GM12865 (cell line): ENCODE measurements around the gene LYSMD2.

ENCODE experiments used
- DNase-seq: peaks from one replicate; pipeline ENCODE4 v3.0.0; 2010; ENCODE audit warnings: low read depth
- H3K4me3 ChIP-seq: 2 replicates; pipeline ENCODE4 v1.5.1; 2011; ENCODE audit warnings: mild to moderate bottlenecking, low read depth, low read length, control low read depth
- TF ChIP-seq, protein P1 (sequence below): IDR thresholded peaks from 2 replicates; pipeline ENCODE4 v1.5.1; 2011; ENCODE audit warnings: low read length, control low read depth, low read depth, inconsistent platforms; ENCODE audit not compliant: insufficient read depth; ENCODE audit errors: missing control alignments

Gene LYSMD2

DNA sequence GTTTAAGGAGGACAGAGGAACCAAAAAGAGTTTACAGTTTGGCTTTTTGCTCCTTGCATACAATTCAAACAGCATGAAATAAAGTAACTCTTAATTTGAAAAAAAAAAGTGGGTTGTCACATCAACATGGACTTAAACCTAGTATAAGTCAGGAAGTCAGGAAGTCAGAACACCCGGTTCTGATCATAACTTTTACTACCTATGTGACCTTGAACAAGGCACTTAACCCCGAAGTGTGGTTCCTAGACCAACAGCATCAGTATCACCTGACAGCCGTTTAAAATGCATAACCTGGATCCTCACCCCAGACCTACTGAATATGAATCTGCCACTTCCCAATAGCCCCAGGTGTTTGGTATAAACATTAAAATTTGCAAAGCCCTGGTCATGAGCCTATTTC lies 18.7 kb downstream of the LYSMD2 start:
- TF ChIP-seq, protein P1, sequence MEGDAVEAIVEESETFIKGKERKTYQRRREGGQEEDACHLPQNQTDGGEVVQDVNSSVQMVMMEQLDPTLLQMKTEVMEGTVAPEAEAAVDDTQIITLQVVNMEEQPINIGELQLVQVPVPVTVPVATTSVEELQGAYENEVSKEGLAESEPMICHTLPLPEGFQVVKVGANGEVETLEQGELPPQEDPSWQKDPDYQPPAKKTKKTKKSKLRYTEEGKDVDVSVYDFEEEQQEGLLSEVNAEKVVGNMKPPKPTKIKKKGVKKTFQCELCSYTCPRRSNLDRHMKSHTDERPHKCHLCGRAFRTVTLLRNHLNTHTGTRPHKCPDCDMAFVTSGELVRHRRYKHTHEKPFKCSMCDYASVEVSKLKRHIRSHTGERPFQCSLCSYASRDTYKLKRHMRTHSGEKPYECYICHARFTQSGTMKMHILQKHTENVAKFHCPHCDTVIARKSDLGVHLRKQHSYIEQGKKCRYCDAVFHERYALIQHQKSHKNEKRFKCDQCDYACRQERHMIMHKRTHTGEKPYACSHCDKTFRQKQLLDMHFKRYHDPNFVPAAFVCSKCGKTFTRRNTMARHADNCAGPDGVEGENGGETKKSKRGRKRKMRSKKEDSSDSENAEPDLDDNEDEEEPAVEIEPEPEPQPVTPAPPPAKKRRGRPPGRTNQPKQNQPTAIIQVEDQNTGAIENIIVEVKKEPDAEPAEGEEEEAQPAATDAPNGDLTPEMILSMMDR: no peak
- no peak for DNase-seq

DNA sequence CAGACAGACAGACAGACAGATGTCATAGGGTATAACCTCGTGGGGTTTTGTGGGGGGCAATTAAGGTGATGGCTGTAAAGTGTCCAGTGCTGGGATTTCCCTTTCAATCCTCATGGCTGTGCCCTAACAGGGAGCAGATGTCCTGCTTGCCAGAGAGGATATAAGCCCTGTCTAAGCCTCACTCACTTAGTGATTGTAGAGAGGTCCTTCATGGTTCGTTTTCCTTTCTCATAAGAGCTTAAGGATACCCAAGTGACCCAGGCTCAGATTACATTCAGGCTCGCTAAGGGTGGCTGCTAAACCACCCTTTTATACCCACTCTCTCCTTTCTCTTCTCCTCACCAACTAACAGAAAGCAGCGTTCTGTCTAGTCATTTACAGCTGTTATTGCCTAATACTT lies 19.2 kb downstream of the LYSMD2 start:
- no peak overlapping the region for H3K4me3 ChIP-seq
- TF ChIP-seq, protein P1: no peak
- no peak for DNase-seq

More for the DNA sequence above, 18.7 kb downstream of the LYSMD2 start:
- H3K4me3 ChIP-seq: no peak overlapping the region

DNA sequence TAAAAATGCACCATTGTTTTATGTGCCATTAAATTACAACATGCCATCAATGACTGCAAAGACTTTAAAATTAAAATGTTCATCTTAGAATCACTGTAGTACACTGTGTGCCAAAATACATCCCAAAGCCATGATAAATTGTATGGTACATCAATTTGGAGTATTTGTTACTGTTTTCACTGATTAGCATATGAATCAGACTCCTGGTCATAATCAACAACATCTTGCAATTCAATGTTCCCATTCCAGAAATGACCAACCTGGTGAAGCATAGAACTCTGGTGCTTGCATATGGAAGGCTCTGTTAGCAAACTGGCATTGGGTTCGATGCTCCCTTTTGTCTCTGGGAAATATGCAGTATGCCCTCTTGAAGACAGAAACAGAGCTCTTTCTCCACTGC lies 22.5 kb downstream of the LYSMD2 start:
- no peak overlapping the region for H3K4me3 ChIP-seq
- TF ChIP-seq, protein P1: no peak
- no peak for DNase-seq

DNA sequence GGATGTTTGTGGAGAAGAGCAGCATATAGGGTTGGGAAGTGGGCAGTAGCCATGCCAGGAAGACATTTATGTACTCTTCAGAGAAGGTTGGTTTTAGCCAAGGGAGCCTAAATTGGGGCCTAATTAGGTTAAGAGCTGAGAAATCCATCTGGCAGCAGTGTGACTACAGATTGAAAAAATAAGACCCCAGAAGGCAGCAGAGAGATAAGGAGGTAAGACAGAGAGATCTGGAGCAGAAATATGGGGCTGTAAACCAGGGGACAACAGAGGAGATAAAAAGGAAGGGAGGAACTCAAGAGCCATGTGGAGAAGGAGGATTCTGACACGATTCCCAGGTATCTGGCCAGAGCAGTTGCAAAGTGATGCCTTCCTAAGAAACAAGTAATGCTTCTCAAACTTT lies 23.3 kb downstream of the LYSMD2 start:
- H3K4me3 ChIP-seq: no peak overlapping the region
- no peak for DNase-seq
- TF ChIP-seq, protein P1: no peak

DNA sequence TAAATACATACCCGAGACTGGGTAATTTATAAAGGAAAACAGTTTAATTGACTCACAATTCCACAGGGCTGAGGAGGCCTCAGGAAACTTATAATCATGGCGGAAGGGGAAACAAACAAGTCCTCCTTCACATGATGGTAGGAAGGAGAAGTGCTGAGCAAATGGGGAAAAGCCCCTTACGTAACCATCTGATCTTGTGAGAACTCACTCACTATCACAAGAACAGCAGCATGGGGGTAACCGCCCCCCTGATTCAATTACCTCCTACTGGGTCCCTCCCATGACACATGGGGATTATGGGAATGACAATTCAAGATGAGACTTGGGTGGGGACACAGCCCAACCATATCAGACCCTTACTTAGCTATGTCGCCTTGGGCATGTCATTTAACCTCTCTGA lies 28.4 kb downstream of the LYSMD2 start:
- TF ChIP-seq, protein P1: no peak
- no peak overlapping the region for H3K4me3 ChIP-seq
- DNase-seq: no peak

DNA sequence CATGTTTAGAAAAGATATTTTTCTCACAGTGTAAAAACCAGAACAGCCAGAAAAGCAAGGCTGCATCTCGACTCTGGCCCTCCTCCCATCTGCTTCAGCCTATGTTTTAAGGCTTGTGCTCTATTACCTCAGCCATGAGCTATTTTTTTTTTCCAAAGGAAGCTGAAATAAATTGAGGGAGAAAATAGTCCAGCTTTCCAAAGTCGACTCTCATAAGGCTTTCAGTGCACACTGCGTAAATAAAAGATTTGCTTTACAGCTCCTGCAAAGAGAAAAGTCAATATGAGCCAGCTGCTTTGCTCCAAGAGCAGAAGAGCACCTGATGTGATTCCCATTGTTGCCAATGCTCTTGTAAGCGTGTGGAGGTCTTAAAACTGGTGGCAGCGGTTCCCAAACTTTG lies 29.4 kb downstream of the LYSMD2 start:
- H3K4me3 ChIP-seq: no peak overlapping the region
- TF ChIP-seq, protein P1: no peak
- no peak for DNase-seq

DNA sequence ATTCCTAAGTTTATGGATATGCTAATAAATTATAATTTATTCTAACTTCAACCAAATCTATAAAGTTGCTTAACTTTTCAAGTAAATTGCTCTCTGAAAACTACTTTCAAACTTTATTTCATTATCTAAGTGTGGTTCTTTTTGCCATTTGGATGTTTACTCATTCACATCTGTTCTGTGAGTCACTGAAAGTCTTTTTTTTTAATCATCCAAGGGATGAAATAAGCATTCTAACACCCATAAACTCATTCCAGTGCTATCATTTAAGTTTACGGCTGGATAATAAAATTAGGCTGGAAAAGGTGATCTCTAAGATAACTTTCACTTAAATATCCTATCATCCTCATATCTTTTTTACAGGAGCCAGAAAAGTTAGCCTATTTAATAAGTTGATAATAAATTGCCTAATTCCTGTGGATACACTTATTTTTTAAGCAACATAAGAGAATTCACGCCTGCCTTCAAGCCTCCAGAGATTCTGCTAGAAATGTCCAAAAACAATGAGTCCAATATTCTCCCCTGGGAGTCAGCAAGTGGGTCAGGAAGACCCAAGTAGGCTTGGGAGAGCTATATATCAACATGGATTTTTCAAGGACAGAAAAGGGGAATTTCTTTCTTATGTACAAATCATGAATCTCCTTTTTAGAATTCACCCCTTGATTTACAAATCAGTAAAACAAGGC lies 30.4 kb downstream of the LYSMD2 start:
- TF ChIP-seq, protein P1: no peak
- H3K4me3 ChIP-seq: no peak overlapping the region
- DNase-seq: no peak
